Peyer's patch (tissue), 4 donors: ENCODE measurements around the gene F12. TPM values are rescaled to one million over a fixed set of nuclear protein-coding genes. Genes with fewer than 3 reads are reported as not detected.

ENCODE experiments used
- DNase-seq, 3 donors: peaks; one replicate each; pipeline ENCODE4 v3.0.0-alpha.2; 2017 to 2019
- H3K27ac ChIP-seq, 4 donors: fragments of 200-600 bp; sonication (generic); one replicate each; pipeline ENCODE4 v1.5.1; 2016 to 2019
- H3K27me3 ChIP-seq, 2 donors: fragments of 200-600 bp; sonication (generic); one replicate each; pipeline ENCODE4 v1.5.1; 2019
- H3K36me3 ChIP-seq, 3 donors: fragments of 200-600 bp; sonication (generic); one replicate each; pipeline ENCODE4 v1.5.1; 2016 to 2019
- H3K4me1 ChIP-seq, 4 donors: fragments of 200-600 bp; sonication (generic); one replicate each; pipeline ENCODE4 v1.5.1; 2016 to 2019
- H3K4me3 ChIP-seq, 4 donors: fragments of 200-600 bp; sonication (generic); 1 replicate in 3 of 4; 2 replicates in 1 of 4; pipeline ENCODE4 v1.5.1; 2016 to 2019; ENCODE audit warnings: mild to moderate bottlenecking in 1 of 4
- H3K9me3 ChIP-seq, 4 donors: fragments of 200-600 bp; sonication (generic); one replicate each; pipeline ENCODE4 v1.5.1; 2016 to 2019; ENCODE audit warnings: mild to moderate bottlenecking in 1 of 4
- CTCF ChIP-seq, 6 experiments: fragments of 450-650 bp in 4 of 6; fragments of 200-600 bp in 2 of 6; sonication (generic) in 1 of 6; IDR thresholded peaks; one replicate each; pipeline ENCODE4 v1.5.1; 2017 to 2019; ENCODE audit warnings: antibody characterized with exemption in 6 of 6, mild to moderate bottlenecking in 3 of 6, moderate library complexity in 1 of 6
- POLR2A ChIP-seq, 2 donors: fragments of 450-650 bp; IDR thresholded peaks; one replicate each; pipeline ENCODE4 v1.5.1; 2017; ENCODE audit warnings: antibody characterized with exemption in 2 of 2, mild to moderate bottlenecking in 2 of 2, moderate library complexity in 2 of 2
- total RNA-seq, 4 donors: library from RNA; depleted of rRNA; stranded (reverse); fragments of >200 nt; gene quantifications; one replicate each; pipeline ENCODE4 v1.1.0, GENCODE V29; 2016

The F12 gene
- total RNA-seq, 4 donors from 2014 or later = 1.7 to 22.2 (median 7.8) TPM

GRCh38 chr5:177455661-177456590, 46.6 kb upstream of the F12 start:
- H3K4me1 ChIP-seq = peaks cover 3 to 24% (median 10%) of the 10 kb centered on the region in 4 donors
- no peaks in the 10 kb centered on the region for H3K27me3 ChIP-seq
- H3K27ac ChIP-seq = peak overlapping the region; percentile 80 to 95 (median 91)
- H3K9me3 ChIP-seq = no peaks in the 10 kb centered on the region
- peak; percentile 80 to 99 (median 91) for TF ChIP-seq CTCF (IDR thresholded peaks at IDR 0.05)
- TF ChIP-seq POLR2A (IDR thresholded peaks at IDR 0.05) = peak in 1 of 2 donors; percentile 11
- peak; percentile 97 to 98 (median 98) for DNase-seq
- peak overlapping the region; percentile 71 to 92 (median 74) for H3K4me3 ChIP-seq
- no peaks in the 10 kb centered on the region for H3K36me3 ChIP-seq

- Histone ChIP-seq H3K4me3 (peak overlapping the region; percentile 71 to 92 (median 74)), H3K27me3 (no peaks in the 10 kb centered on the region), H3K4me1 (peaks cover 3 to 24% (median 10%) of the 10 kb centered on the region in 4 donors), H3K36me3 (no peaks in the 10 kb centered on the region), H3K9me3 (no peaks in the 10 kb centered on the region), H3K27ac (peak overlapping the region; percentile 80 to 95 (median 91))
- DNase-seq = peak; percentile 89 to 96 (median 93)
- TF ChIP-seq CTCF (IDR thresholded peaks at IDR 0.05) (peak; percentile 72 to 87 (median 82)), POLR2A (IDR thresholded peaks at IDR 0.05) (peak; percentile 39 to 43)
Measured at GRCh38 chr5:177455036-177455660, 45.8 kb upstream of the F12 start.

GRCh38 chr5:177454397-177455035, 45.2 kb upstream of the F12 start:
- DNase-seq = peak; percentile 93 to 98 (median 97)
- H3K4me1 ChIP-seq = peaks cover 3 to 24% (median 10%) of the 10 kb centered on the region in 4 donors

GRCh38 chr5:177453852-177454396, 44.6 kb upstream of the F12 start:
- peak; percentile 61 to 69 (median 68) for DNase-seq
- Histone ChIP-seq H3K27me3 (no peaks in the 10 kb centered on the region), H3K4me1 (peaks cover 3 to 24% (median 10%) of the 10 kb centered on the region in 4 donors), H3K27ac (peak overlapping the region; percentile 80 to 95 (median 91)), H3K36me3 (no peaks in the 10 kb centered on the region), H3K4me3 (peak overlapping the region; percentile 71 to 92 (median 74)), H3K9me3 (no peaks in the 10 kb centered on the region)
- TF ChIP-seq POLR2A (IDR thresholded peaks at IDR 0.05) (no peak), CTCF (IDR thresholded peaks at IDR 0.05) (no peak)

More at GRCh38 chr5:177454397-177455035, 45.2 kb upstream of the F12 start:
- Histone ChIP-seq H3K36me3 (no peaks in the 10 kb centered on the region), H3K27ac (peak overlapping the region; percentile 80 to 95 (median 91)), H3K27me3 (no peaks in the 10 kb centered on the region), H3K9me3 (no peaks in the 10 kb centered on the region), H3K4me3 (peak overlapping the region; percentile 71 to 92 (median 74))
- TF ChIP-seq CTCF (IDR thresholded peaks at IDR 0.05) (peak; percentile 97 to 99 (median 98)), POLR2A (IDR thresholded peaks at IDR 0.05) (no peak)
